RPMI7951 (cell line): ENCODE results near the gene HDAC7. TPM values are rescaled to one million over a fixed set of nuclear protein-coding genes. Genes with fewer than 3 reads are reported as not detected.

ENCODE experiments used
- DNase-seq: peaks from one replicate; pipeline ENCODE4 v3.0.0-alpha.2; 2012; ENCODE audit warnings: low read depth
- total RNA-seq: library from RNA; depleted of rRNA; stranded (reverse); fragments of >200 nt; shearing (Covaris generic); gene quantifications from 2 replicates; pipeline ENCODE4 v1.2.3, GENCODE V29; 2014

Gene HDAC7
- total RNA-seq, 1 experiment from 2014 or later, result 13.9 TPM

GRCh38 chr12:47778881-47779280 is 40.8 kb downstream of the HDAC7 start:
- no peak for DNase-seq

DNA sequence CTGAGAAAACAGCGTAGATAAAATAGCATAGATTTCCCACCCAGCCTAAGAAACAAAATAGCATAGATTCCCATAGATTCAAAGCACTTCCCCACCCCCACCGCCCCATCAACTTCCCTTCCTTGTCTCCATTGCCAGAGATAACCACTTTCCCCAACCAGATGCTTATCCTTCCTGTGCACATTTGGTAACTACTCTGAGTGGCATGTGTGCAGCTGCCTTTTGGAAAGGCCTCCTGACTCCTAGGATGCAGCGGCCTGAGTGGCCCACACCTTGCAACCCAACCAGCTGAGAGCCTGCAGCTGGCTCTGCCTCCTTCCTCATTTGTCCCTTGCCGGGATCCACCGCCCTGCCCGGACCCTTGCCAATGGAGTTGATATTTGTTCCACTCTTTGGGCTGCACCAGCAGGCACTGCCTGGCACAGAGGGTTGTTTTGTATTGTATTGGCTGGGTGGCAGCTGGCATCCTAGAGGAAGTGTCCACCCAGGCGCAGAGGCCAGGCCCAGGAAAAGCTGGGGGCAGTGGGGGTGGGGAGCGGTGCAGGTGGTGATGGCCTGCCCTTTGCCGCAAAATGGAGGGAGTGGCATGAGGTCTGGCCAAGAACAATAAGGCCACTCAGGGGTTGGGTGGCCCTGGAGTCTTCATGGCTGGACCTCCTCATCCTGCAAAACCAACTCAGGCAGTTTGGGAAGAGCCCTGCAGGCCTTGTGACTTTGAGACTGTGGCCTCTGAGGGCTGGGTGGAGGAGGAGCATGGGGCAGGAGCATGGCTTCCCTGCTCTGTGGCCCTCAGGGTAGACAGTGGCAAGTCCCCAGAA is 41.8 kb downstream of the HDAC7 start:
- peak; percentile 64 for DNase-seq

DNA sequence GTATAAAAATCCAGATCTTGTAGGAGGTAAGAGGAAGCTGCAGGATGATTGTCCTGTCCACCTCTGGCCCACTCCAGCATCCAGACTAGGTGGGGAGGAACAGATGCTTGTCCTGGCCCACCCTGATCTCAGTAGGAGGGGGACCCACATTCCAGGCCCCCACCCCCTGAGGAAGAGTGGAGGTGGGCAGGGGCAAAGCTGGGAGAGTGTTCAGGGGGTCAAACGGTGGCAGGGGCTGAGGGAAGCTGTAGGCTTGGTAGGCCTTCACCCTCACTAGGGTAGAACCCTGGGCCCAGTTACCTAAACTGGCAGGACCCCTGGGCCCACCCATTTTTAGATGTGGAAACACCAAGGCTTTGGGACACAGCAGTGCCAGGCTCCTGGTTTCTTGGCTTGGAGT is 42.6 kb downstream of the HDAC7 start:
- DNase-seq, result no peak

GRCh38 chr12:47776471-47777143 is 43.1 kb downstream of the HDAC7 start:
- no peak for DNase-seq

- peak; percentile 44 for DNase-seq
These were observed 44.4 kb downstream of the HDAC7 start for GRCh38 chr12:47775100-47775911.

- DNase-seq, result no peak
These were observed 45.0 kb downstream of the HDAC7 start for GRCh38 chr12:47774663-47775062.

GRCh38 chr12:47773858-47774580 is 45.7 kb downstream of the HDAC7 start:
- DNase-seq, result no peak

- peak; percentile 54 for DNase-seq
These were observed 46.4 kb downstream of the HDAC7 start, which contains the start of gene SLC48A1 for GRCh38 chr12:47773062-47773857. TSS of gene SLC48A1 (plus strand) at chr12:47773238. CDS start at chr12:47773305, 67 bp downstream.

DNA sequence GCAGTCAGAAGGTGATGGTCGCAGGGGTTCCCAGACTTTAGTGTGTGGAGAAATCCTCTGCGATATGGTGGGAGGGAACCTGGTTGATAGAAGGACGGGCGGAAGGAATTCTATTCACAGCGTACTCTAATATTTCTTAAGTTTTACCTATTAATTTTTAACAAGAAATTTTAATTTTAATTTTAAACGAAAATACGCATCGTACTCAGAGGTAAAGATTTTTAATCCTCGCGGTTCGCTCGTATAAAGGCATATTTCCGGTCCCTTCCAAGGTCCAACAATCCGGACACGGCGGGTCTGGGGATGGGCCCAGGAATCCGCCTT is 47.0 kb downstream of the HDAC7 start:
- DNase-seq, result no peak

DNA sequence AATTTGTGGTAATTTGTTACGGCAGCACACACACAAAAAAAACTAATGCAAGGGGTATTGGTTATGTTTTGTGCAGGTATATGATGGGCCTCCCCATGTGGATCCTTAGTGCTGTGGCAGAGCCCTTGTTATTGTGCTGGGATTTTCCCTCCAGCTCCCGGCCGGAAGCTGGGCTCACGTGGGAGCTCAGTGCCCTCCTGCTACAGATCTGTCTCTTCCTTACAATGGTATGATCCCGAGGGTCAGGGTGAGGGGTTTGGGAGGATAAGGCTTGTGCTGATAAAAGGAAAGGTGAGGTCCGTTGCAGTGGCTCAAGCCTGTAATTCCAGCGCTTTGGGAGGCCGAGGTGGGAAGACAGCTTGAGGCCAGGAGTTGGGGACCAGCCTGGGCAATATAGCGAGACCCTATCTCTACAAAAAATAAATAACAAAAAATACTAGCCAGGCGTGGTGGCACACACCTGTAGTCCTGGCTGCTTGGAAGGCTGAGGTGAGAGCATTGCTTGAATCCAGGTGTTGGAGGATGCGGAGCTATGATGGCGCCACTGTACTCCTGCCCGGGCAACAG is 47.5 kb downstream of the HDAC7 start:
- DNase-seq, result no peak

- no peak for DNase-seq
These were observed 48.4 kb downstream of the HDAC7 start for GRCh38 chr12:47771304-47771703.

GRCh38 chr12:47770086-47770726 is 49.5 kb downstream of the HDAC7 start:
- DNase-seq, result peak; percentile 18

DNA sequence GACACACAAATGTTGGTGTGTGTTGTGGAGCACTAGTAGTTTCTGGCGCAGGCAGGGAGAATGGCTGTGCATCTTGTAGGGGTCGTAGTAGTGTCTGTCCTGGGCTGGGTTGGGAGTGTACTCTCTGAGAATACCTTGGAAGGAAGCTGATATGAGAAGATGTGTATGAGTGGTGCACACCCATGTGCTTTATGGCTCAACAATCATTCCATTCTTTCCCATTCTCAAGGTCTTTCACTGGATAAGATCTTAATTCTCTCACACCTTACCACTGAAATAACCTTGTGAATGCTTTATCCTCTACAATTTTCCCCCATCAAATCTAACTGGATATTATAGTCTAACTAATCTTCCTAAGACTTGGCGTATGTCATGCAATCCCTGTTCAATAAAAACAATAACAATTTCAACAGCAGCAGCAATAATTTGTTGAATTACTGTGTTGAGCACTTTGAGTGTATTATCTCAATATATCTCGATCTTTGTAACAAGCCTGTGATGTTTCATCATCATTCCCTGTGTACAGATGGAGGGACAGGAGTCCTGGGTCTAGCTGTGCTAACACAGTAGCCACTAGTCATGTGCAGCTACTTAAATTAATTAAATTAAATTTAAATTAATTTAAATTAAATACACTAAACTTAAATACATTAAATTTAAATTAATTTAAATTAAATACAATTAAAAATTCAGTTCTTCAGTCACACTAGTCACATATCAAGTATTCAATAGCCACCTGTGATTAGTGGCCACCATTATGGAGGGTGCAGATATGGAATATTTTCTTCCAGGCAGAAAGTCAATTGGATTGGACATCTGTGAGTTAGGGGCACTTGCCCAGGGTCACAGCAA is 50.2 kb downstream of the HDAC7 start:
- DNase-seq, result no peak

GRCh38 chr12:47768323-47768811 is 51.3 kb downstream of the HDAC7 start:
- peak; percentile 87 for DNase-seq

GRCh38 chr12:47767216-47767724 is 52.4 kb downstream of the HDAC7 start:
- peak; percentile 20 for DNase-seq

DNA sequence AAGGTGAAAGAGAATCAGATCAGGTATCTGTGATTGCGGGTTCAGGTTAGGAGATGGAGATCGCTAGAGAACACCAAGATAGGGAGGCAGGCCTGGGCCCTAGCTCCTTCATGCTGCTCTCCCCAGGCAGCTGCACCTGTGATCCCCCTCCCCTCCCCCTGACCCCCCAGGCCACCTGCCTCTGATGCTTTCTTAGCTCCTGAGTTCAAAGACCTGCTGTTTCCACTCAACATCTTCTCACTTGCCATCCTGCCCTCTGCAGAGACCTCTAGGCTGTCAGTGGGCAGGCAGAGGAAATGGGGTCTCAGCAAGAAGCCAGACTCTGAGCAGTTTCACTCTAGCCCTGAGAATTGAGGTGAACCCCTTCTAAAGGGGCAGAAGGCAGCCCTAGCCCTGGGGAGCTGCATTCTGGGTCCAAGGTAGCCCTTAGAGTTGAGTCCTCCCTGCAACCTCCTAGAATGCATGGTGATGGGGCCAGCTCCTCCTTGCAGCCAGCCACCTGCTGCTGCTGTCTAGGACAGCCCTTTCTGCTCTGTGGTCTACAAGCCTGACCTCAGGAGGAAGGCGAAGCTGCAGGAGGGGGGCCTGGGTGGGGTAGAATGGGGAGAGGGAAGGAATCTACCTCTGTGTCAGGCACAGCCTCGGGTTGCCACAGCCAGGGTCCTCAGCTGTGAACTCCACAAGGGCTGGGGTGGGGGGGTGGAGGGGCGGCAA is 53.0 kb downstream of the HDAC7 start:
- no peak for DNase-seq

DNA sequence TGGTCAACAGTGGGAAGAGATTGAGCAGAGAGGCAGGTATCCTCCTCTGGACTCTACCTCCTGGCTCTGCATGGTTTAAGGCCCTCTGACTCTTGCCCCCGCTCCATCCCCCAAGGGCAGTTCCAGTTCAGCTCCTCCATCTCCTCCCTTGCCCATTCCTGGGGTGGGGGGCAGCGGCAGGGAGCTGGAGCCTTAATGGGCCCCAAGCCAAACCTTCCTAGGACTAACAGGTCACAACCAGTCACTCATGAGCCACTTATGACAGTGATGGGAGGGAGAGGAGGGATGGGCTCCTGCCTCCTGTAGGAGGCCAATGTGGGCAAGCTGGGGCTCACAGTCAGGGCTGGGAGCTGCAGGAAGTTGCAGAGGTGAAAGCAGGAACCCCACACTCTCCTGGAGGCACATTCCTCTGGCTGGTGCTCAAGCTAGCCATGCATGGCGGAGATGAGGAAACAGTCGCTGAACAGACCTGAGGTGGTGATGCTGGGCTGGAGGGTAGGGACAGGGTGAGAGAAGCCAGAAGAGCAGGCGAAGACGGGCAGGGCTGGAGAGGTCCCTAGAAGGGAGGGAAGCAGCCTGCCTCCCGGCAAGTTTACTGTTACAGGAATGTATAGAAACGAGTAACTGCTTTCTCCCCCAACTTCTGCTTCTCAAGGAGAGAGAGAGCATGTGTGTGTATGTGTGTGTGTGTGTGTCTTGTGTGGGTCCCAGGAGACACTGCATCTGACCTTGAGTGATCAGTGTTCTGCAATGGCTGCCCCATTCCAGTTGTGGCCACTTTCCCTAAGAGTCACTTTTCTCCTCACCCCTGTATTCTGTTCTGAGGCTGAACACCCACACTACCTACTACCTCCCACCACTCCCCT is 56.0 kb downstream of the HDAC7 start:
- no peak for DNase-seq
